ENCODE measurements around the gene HSD3B2.

GRCh38 chr1:119416006-119416640 lies 1.2 kb downstream of the HSD3B2 start:
- TF ChIP-seq EP300 (IDR thresholded peaks at IDR 0.05; ENCODE audit: low read depth) (no peak), CTCF (IDR thresholded peaks at IDR 0.05) (no peak), POLR2A (IDR thresholded peaks at IDR 0.05) (no peak), POLR2AphosphoS5 (IDR thresholded peaks at IDR 0.05) (no peak)

Measured in transverse colon (tissue), 4 donors.